HFFc6 (cell line): ENCODE data around the gene UBR4. TPM values are rescaled to one million over a fixed set of nuclear protein-coding genes. Genes with fewer than 3 reads are reported as not detected.

ENCODE experiments used
- DNase-seq: peaks from one replicate; pipeline ENCODE4 v3.0.0-alpha.2; 2018
- H3K27ac Mint-ChIP-seq: 2 replicates; pipeline ENCODE4 v1.8.0; 2020; ENCODE audit warnings: mild to moderate bottlenecking, mixed read lengths
- H3K27me3 Mint-ChIP-seq: 2 replicates; pipeline ENCODE4 v1.8.0; 2021; ENCODE audit warnings: mild to moderate bottlenecking, moderate library complexity, mixed read lengths; ENCODE audit not compliant: insufficient read depth
- H3K36me3 Mint-ChIP-seq: 2 replicates; pipeline ENCODE4 v1.8.0; 2021; ENCODE audit warnings: low read depth, mixed read lengths
- H3K4me1 Mint-ChIP-seq: 2 replicates; pipeline ENCODE4 v1.8.0; 2020; ENCODE audit warnings: low read depth, mixed read lengths
- H3K4me3 Mint-ChIP-seq: 2 replicates; pipeline ENCODE4 v1.8.0; 2020; ENCODE audit warnings: mild to moderate bottlenecking, moderate library complexity, mixed read lengths
- H3K9me3 Mint-ChIP-seq: 2 replicates; pipeline ENCODE4 v1.8.0; 2020; ENCODE audit warnings: mild to moderate bottlenecking, mixed read lengths
- CTCF ChIP-seq: fragments of 200-600 bp; sonication (generic); IDR thresholded peaks from 2 replicates; pipeline ENCODE4 v1.5.0; 2021; ENCODE audit warnings: antibody characterized with exemption, mild to moderate bottlenecking
- total RNA-seq, 6 experiments: library from RNA; stranded (reverse); fragmentation: NEBNext Ultra II Directional; extraction: Animal tissue kit (Norgen Biotek cat#: 25700); gene quantifications; 2 replicates in 1 of 6; 3 replicates in 5 of 6; pipeline ENCODE4 v1.2.3, GENCODE V29; 2021

The UBR4 gene
- total RNA-seq, 6 experiments from 2014 or later: 74.2 to 116 (median 88.6) TPM

GRCh38 chr1:19163261-19163660 is 46.8 kb downstream of the UBR4 start:
- peak; percentile 87 for DNase-seq
- Mint-ChIP-seq H3K9me3 (no peaks in the 10 kb centered on the region), H3K27ac (peak overlapping the region; percentile 69), H3K36me3 (peaks cover 72% of the 10 kb centered on the region), H3K4me1 (peaks cover 44% of the 10 kb centered on the region), H3K4me3 (no peak overlapping the region; the same call in 1 of the 2 replicates), H3K27me3 (no peaks in the 10 kb centered on the region)
- TF ChIP-seq CTCF: no peak

DNA sequence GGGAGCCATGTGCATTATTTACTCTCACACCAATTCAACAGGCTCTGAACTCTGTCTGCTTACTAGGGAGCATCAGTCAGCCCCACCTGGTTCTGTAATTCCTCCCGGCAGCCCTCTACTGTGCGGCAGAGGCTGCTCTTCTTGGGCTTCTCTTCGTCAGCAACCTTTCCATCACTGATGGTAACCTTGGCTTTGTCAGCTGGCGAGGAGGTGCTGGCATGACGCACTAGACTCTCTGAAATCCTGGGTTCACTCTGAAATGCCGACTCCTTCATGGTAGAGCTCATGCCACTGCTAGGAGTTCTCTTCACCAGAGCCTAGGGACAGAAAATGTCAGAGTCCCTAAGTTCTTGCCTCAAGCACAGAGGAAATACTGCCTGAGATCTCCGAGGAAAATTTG is 49.2 kb downstream of the UBR4 start:
- no peak for DNase-seq
- Mint-ChIP-seq H3K9me3 (no peaks in the 10 kb centered on the region), H3K4me3 (no peak overlapping the region), H3K27me3 (peaks cover 3% of the 10 kb centered on the region; the same call in 1 of the 2 replicates), H3K4me1 (peaks cover 43% of the 10 kb centered on the region), H3K27ac (0 out of 2 replicates have a peak overlapping the region, but pooled peaks have one; percentile 16), H3K36me3 (peaks cover 64% of the 10 kb centered on the region)
- no peak for TF ChIP-seq CTCF

GRCh38 chr1:19157653-19158052 is 52.4 kb downstream of the UBR4 start:
- Mint-ChIP-seq H3K36me3 (peaks cover 69% of the 10 kb centered on the region), H3K27ac (no peak overlapping the region), H3K9me3 (no peaks in the 10 kb centered on the region), H3K4me1 (peaks cover 12% of the 10 kb centered on the region), H3K4me3 (no peak overlapping the region), H3K27me3 (peaks cover 3% of the 10 kb centered on the region; the same call in 1 of the 2 replicates)
- DNase-seq: no peak
- TF ChIP-seq CTCF: no peak

DNA sequence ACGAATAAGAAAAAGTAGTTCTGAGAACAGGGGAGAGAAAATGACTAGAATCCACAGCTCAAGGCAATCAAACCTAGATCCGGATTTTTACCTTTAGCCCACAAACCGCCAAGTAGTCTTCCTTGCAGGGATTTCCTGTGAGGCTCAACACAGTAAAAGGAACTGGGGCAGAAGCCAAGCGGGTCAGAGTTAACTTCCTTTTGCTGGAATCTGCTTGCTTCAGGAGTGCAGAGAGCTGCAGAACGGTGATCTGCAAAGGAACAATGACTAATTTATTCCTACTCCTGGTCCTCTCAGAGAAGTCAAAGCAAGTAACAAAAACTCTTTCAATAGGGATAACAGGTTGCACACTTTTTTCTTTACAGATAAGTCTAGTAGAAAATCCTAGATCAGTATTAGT is 53.4 kb downstream of the UBR4 start:
- peak; percentile 33 for DNase-seq
- H3K36me3 Mint-ChIP-seq: peaks cover 73% of the 10 kb centered on the region
- H3K4me3 Mint-ChIP-seq: no peak overlapping the region
- no peak for TF ChIP-seq CTCF
- peaks cover 3% of the 10 kb centered on the region; the same call in 1 of the 2 replicates for H3K27me3 Mint-ChIP-seq
- H3K9me3 Mint-ChIP-seq: no peaks in the 10 kb centered on the region
- H3K27ac Mint-ChIP-seq: no peak overlapping the region; the same call in 1 of the 2 replicates
- H3K4me1 Mint-ChIP-seq: peaks cover 6% of the 10 kb centered on the region; the same call in 1 of the 2 replicates

- H3K27me3 Mint-ChIP-seq: peaks cover 6% of the 10 kb centered on the region; the same call in 1 of the 2 replicates
- peaks cover 6% of the 10 kb centered on the region; the same call in 1 of the 2 replicates for H3K4me1 Mint-ChIP-seq
- peaks cover 73% of the 10 kb centered on the region for H3K36me3 Mint-ChIP-seq
- no peaks in the 10 kb centered on the region for H3K9me3 Mint-ChIP-seq
- no peak overlapping the region for H3K27ac Mint-ChIP-seq
- DNase-seq: no peak
- no peak overlapping the region for H3K4me3 Mint-ChIP-seq
- no peak for TF ChIP-seq CTCF
Measured at GRCh38 chr1:19154876-19155275, 55.2 kb downstream of the UBR4 start.
